SIG-M5 (cell line): ENCODE results near the gene NCKAP5.
"Not testable (repeated sequence)": the region's sequence is repeated elsewhere in the genome, so short reads cannot be mapped to it uniquely, and the experiment has no call there.

Experiments used
- DNase-seq: peaks from one replicate; lab custom pipeline; 2025; lab: John Stamatoyannopoulos, UW

NCKAP5 gene

GRCh38 chr2:133266041-133266925, 302.0 kb downstream of the NCKAP5 start:
- DNase-seq, result no peak

GRCh38 chr2:133265432-133265949, 302.8 kb downstream of the NCKAP5 start:
- DNase-seq, result no peak

- no peak for DNase-seq
Measured at GRCh38 chr2:133264989-133265401, 303.3 kb downstream of the NCKAP5 start.

DNA sequence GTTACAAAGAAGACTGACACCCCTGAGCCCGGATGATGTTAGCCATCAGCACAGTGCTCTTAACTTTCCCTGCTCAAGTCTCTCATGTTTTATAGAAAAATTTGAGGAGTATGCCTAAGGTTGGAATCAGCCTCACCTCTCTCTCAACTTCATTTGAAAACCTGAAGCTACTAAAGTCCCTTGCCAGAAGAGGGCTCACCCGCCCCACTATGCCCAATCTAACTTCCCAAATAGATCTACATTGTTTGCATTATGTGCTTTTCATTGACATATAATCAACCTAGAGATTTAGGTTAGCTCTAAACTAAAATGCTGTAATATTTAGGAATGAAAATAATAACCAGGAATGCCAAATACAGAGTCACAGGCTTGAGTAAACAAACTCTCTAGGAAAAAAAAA, 305.4 kb downstream of the NCKAP5 start:
- no peak for DNase-seq

DNA sequence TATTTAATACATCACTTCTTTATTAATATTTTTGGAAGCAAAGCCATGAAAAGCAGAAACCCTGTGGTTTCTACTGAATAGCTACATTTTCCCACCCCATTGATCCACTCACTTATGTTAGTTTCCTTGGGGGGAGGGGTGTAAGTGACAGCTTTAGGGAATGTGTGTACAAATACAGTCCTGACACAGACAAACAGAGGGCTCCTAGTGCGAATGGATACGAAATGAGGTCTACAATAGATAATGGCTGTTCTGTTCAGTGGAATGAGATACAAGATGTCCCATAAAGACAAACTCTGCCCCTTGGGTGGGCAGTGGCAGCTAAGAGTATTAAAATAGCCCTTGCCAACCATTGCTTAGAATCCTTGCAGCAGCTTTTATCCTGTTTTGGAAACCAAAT, 312.9 kb downstream of the NCKAP5 start:
- DNase-seq, result no peak

DNA sequence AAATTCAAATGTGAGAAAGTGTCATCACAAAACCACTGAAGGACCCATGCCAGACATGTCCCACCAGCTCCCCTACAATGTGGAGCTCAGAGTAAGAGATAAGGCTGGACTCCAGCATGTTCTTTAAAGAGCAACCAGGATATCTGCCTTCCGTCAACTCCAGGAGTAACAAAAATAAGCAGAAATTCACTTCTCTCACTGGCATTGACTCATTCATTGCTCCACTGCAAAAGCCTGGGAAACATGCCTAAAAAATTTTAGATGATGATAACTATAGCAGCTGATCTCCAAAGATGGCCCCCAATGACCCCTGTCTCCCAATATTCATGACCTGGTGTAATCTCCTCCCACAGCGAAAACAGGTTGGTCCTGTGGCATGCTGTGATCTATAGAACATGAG, 314.5 kb downstream of the NCKAP5 start:
- no peak for DNase-seq

- no peak for DNase-seq
Measured at GRCh38 chr2:133252780-133253355, 315.4 kb downstream of the NCKAP5 start.

GRCh38 chr2:133249362-133249761, 318.9 kb downstream of the NCKAP5 start:
- DNase-seq, result no peak

- DNase-seq, result no peak
Measured at GRCh38 chr2:133248264-133248663, 320.0 kb downstream of the NCKAP5 start.

GRCh38 chr2:133247631-133248030, 320.6 kb downstream of the NCKAP5 start:
- DNase-seq, result no peak

GRCh38 chr2:133241224-133241571, 327.1 kb downstream of the NCKAP5 start:
- DNase-seq, result no peak

DNA sequence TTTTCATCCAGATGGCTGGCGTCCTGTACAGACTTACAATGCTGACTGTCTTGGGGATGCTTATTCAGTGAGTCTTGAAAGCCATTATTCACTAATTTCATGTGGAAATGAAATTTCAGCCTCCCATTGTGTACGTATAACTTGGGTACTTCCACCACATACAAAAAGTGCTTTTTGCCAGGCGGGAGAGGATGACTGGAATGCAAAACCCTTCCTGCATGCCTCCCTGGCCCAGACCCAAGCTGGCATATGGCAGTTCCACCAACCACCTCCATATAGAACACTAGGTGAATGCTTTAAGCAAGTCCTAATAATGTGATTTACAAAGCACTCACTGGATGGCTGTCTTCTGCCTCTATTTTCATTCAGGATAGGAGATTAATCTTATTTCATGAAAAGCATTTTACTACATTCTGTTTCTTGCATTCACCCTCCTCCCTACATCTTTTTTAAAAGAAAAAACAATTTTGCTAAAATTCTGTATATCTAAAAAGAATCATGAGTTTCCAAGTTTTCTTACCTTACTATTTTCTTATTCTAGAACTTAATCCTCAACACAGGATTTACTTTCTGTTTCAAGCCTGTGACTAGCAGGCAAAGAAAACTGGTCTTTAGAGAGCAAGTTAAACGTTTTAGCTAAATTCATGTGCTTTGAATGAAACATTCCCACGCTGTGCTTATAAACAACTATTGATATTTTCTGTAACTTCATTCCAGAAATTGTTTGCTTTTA, 327.6 kb downstream of the NCKAP5 start:
- DNase-seq, result no peak

GRCh38 chr2:133235968-133236367, 332.3 kb downstream of the NCKAP5 start:
- DNase-seq, result no peak

DNA sequence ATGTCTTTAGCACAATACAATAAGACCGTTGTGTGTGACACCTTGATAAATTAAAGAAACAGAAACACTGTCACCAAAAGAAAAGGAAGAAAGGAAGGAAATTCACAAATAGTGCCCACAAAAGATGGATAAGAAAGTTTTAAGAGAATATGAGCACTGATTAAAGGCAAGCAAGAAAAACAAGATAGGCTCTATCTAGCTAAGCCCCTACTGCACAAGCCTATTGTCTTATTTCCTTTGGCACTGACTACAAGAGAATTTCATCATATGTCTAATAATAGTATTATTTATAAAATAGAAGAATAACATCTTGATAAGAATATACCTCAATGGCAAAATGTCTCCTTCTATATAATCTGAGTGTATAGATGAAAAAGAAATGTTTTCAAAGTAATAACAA, 335.7 kb downstream of the NCKAP5 start:
- no peak for DNase-seq

- DNase-seq, result no peak
Measured at GRCh38 chr2:133231264-133231663, 337.0 kb downstream of the NCKAP5 start.

DNA sequence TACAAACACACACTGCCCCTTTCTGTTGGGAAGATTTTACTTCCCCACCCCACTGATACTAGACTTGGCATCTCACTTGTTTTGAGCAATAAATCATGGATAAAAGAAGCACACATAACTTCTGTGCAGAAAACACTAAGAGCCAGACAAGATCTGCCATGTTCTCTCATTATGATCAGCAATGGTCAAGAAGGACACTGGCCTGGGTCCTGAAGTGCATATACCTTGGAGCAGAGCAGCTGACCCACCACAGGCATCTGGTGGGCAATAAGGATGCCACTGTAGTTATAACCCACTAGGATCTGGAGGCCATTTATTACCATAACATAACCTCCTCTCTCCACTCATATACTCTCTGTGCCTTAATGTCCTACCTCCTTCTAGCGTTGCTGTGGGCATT, 338.3 kb downstream of the NCKAP5 start:
- no peak for DNase-seq

- no peak for DNase-seq
Measured at GRCh38 chr2:133223226-133223625, 345.0 kb downstream of the NCKAP5 start.

DNA sequence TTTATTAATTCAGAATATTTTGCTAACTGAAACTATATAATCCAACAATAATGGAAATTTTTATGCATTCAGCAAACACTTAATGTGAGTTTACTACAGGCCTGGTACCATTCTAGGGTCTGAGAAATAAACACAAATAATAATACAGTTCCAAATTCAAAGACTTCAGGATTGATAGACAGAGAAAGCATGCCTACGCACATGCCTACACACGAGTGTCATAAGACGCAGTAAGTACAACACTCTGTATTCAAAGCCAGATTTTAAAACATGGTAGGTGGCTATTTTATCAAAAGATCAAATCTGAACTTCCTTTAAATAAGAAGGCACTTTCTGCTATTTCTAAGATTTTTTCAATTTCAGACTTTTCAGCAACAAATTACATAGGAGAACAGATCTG, 346.9 kb downstream of the NCKAP5 start:
- DNase-seq, result no peak

- DNase-seq, result no peak
Measured at GRCh38 chr2:133218204-133218603, 350.1 kb downstream of the NCKAP5 start.

DNA sequence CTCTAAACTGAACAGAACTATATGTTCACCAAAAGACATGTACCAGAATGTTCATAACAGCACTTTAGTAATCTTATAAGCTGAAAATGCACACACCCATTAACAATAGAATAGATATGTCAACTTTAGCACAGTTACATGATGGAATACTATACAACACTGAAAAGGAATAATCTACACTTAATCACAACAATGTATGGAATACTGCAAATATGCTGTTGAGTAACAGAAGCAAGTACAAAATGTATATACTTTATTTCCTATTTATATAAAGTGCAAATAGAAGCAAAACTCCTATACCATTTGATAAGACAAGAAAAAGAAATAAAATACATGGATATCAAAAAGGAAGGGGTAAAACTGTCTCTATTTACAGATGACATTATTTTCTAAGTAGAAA, 352.8 kb downstream of the NCKAP5 start:
- no peak for DNase-seq

- no peak for DNase-seq
Measured at GRCh38 chr2:133213651-133214050, 354.6 kb downstream of the NCKAP5 start.

DNA sequence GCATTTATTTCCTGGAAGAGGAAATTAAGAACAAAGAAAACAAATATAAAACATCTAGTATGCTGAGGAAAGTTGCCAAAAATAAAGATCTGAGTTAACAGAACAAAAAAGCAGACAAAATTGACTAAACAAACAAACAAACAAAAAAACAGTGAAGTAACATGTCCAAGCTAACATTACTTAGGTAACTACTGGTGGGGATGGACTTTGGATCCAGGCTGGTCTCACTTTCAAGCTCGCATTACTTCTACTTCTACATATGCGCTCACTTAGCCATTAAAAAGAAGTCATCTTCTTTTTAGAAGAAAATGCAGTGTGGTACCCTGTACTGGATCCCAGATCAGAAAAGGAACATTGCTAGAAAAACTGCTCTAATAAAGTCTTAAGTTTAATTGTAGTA, 358.9 kb downstream of the NCKAP5 start:
- DNase-seq, result no peak

DNA sequence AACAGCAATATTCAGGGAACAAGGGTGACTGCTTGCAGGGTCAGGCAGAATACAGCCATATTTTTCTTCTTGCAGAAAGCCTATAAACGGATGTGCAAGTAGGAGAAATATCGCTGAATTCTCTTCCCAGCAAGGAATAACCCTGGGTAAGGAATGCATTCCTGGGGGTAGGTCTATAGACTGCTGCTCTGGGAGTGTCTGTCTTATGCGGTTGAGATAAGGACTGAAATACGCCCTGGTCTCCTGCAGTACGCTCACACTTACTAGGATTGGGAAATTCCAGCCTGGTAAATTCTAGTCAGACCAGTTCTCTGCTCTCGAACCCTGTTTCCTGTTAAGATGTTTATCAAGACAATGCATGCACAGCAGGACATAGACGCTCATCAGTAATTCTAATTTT, 361.6 kb downstream of the NCKAP5 start:
- DNase-seq, result not testable (repeated sequence)
